DMS153 (cell line): ENCODE results near the gene HAGH.

Experiments used
- DNase-seq: peaks from one replicate; lab custom pipeline; 2025; lab: John Stamatoyannopoulos, UW

Gene HAGH

DNA sequence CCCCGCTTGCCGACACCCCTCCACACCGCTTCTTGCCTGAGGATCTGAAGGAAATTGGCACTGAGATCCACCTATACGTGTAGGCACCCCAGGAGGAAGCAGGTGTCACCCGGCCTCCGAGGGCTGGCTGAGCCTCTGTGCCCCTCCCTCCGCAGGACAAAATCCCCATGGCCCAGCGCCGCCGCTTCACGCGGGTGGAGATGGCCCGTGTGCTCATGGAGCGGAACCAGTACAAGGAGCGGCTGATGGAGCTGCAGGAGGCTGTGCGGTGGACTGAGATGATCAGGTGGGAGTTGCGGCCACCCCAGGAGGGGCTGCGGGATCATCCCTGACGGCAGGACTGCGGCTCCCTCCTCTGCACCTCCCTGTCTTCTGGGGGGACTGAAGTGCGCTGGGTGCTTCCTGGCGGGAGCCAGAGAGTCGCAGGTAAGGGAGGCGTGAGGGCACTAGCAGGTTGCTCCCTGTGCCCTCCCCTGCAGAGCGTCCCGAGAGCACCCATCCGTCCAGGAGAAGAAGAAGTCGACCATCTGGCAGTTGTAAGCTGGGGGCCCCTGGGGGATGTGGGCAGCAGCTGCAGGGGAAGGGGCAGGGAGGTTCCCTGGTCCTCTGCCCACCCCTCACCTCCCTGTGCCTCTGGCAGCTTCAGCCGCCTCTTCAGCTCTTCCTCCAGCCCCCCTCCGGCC, 64.3 kb downstream of the HAGH start:
- DNase-seq: no peak

DNA sequence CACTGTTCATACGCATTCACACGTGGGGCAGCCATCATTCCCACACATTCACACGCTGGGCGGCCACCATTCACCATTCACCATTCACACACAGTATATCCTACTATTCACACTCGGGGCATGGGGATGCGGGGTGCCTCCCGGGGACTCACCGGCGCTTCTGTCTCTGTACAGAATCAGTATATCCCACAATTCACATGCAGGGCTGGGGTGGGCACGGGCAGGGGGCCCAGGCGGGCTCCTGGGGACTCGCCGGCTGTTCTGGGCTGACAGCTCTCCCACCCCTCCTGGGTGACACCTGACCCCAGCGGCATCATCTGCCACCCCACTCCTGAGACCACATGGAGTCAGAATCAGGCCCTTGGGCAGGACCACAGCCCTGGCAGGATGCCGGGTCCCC, 64.9 kb downstream of the HAGH start:
- no peak for DNase-seq

DNA sequence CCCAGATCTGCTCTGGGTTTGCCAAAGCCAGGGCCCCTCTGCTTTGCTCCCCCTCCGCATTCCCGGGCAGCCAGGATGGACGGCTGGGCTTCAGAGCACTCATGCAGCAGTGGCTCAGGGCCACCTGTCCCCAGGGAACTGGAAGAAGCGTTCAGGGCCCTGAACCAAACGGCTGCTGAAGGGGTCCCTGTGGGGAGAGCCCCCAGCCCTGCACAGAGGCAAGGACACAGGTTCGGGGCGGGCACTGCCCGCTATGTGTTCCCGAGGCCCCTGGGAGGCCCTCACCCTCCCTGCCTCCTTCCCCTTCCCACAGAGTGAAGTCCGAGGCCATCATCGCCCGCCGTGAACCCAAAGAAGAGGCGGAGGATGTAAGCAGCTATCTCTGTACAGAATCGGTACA, 65.7 kb downstream of the HAGH start:
- no peak for DNase-seq

DNA sequence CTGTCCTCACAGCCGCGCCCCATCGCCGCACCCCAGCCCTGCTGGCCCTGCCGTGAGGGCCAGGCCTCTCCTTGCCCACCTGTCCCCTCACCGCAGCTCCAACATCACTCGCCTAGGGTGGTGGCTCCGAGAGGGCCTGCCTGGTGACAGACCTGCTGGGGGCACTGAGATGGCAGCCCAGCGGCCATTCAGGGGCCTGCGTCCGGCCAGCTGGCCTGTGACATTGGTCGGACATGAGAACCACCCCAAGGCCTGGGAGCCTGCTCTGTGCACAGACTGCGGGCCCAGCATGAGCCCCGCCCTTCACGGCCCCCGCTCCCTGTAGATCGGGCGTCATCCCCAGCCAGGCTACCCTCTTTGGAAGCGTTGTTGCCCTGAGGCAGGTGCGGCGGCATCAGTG, 67.1 kb downstream of the HAGH start:
- DNase-seq: no peak

DNA sequence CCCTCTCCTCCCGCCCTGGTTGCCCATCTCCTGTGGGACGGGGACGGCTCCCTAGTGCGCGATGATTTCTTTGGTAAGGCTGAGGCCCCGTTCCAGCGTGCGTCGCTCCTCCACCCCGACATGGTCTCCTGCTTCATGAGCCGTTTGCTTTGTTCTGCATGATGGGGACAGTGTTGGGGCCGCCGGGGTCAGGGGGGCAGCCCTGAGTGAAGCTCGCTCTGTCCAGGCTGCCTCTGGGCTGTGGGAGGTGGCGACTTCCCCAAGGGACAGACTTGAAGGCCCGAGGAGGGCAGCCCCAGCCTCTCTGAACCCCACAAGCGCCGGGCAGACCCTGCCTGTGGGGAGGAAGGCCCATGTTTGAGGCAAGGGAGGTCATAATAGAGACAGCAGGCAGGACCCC, 67.7 kb downstream of the HAGH start:
- DNase-seq: no peak

DNA sequence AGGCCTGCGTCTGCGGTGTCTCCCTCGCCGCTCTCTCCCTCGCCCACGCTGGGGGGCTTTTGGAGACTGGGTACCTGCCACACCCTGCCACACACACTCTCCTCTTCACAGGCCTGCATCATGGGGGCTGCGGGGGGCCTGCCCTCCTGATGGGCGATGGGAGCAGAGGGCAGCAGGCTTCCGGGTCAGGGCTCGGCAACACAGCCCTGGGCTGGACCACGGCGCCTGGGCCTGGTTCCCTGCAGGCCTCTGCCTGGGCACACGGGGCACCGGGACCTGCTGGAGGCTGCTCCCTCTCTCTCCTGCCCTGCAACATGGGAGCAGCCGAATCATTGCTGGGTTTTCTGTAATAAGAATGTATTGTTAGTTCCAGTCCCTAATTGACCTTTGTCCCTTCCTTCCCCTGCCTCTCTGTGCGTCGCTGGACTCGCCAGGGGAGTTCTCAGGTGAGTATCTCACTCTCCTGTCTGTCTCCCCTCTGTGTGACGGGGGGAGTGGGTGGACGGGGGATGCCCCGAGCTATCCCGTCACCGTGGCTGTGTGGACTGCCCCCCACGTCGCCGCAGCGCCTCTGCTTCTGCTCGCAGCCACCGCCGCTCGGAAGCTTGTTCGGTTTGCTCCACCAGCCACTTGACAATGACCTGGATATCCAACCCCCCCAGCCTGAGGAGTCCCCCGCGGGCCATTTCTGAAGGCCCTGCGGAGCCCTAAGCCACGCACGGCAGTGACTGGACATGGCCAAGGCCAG, 68.7 kb downstream of the HAGH start:
- DNase-seq: no peak
